ENCODE results near the gene SCN2A.
"Not testable (repeated sequence)": the region's sequence is repeated elsewhere in the genome, so short reads cannot be mapped to it uniquely, and the experiment has no call there.

The SCN2A gene

DNA sequence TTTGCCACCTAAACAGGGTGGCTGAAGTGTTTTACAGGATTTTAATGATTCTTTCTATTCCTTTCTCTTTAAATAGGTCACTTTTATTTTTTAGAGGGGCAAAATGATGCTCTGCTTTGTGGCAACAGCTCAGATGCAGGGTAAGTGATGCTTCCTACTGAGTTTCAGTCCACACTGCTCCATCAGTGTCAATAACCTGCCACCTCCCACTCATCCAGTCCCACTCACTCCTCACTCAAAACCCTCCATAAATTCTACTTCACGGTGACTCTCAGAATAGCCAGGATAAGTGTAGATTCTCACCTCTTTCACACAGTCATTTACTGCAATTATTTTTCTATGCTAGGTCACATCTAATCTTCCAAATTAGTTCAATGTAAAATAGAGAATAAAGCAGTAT lies 72.7 kb downstream of the SCN2A start:
- no peak for DNase-seq (ENCODE audit: low read depth)
- TF ChIP-seq, protein P1, sequence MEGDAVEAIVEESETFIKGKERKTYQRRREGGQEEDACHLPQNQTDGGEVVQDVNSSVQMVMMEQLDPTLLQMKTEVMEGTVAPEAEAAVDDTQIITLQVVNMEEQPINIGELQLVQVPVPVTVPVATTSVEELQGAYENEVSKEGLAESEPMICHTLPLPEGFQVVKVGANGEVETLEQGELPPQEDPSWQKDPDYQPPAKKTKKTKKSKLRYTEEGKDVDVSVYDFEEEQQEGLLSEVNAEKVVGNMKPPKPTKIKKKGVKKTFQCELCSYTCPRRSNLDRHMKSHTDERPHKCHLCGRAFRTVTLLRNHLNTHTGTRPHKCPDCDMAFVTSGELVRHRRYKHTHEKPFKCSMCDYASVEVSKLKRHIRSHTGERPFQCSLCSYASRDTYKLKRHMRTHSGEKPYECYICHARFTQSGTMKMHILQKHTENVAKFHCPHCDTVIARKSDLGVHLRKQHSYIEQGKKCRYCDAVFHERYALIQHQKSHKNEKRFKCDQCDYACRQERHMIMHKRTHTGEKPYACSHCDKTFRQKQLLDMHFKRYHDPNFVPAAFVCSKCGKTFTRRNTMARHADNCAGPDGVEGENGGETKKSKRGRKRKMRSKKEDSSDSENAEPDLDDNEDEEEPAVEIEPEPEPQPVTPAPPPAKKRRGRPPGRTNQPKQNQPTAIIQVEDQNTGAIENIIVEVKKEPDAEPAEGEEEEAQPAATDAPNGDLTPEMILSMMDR (IDR thresholded peaks at IDR 0.05; ENCODE audit: low read length, missing control alignments), result no peak
- H3K4me3 ChIP-seq (replicated peaks; ENCODE audit: low read depth, low read length), result no peak overlapping the region

DNA sequence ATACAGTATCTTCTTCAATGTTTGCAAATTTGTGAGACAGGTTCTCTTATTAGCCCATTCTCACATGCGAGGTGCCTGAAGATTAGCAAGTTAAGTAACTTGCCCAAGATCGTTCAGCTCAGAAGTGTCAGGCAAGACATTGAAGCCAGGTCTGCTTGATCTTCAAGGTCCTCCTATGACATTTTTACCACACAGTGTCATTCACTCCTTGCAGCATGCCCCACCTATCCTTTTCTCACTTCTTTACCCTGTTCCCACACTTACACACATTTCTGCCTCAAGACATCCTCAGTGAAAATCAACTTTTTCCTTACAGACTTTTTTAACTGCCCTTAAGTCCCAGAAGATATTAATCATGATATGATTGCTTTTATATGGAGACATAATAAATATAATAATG lies 73.8 kb downstream of the SCN2A start:
- TF ChIP-seq, protein P1 (IDR thresholded peaks at IDR 0.05; ENCODE audit: low read length, missing control alignments), result no peak
- H3K4me3 ChIP-seq (replicated peaks; ENCODE audit: low read depth, low read length), result no peak overlapping the region
- DNase-seq (ENCODE audit: low read depth), result no peak

DNA sequence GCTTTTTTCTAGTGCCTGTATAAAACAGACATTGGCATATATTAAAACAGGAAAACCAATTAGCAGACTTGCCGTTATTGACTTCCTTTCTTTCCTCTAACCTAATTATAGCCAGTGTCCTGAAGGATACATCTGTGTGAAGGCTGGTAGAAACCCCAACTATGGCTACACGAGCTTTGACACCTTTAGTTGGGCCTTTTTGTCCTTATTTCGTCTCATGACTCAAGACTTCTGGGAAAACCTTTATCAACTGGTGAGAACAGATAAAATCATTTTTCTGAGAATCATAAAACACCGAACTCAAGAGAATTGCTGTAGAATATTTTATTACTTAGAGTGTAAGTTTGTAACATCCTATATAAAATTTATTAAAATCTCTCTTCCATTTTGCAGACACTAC lies 74.3 kb downstream of the SCN2A start:
- no peak for DNase-seq (ENCODE audit: low read depth)
- H3K4me3 ChIP-seq (replicated peaks; ENCODE audit: low read depth, low read length), result no peak overlapping the region
- TF ChIP-seq, protein P1 (IDR thresholded peaks at IDR 0.05; ENCODE audit: low read length, missing control alignments), result no peak

DNA sequence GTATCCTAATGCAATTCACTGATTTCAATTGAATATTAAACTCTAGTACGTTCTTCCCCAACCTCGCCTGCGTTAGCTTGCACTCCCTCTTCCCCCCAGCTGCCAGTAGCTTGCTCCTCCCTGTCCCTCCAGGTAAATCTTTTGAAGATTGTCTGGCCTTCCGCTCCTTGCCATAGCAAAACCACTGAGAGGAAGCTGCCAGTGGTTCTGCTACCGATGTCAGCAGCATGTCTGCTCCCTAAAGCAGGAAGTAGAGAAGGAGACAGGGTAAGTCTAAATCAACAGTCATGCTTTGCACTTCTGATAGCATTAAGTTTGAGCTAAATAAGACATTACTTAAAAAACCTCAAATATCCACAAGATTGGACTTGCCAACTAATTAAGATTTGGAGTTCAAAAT lies 89.1 kb downstream of the SCN2A start:
- TF ChIP-seq, protein P1 (IDR thresholded peaks at IDR 0.05; ENCODE audit: low read length, missing control alignments), result no peak
- no peak overlapping the region for H3K4me3 ChIP-seq (replicated peaks; ENCODE audit: low read depth, low read length)
- DNase-seq (ENCODE audit: low read depth), result no peak

DNA sequence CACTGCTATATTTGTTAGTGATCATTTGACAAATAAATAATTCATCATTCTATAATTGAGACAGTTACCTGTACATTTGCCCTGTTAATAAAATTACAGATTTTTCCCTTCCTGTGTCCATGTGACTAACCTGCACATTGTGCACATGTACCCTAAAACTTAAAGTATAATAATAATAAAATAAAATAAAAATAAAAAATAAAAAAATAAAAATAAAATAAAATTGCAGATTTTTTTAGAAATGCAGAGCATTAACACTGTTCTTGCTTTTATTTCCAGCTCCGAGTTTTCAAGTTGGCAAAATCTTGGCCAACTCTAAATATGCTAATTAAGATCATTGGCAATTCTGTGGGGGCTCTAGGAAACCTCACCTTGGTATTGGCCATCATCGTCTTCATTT lies 105.1 kb downstream of the SCN2A start:
- not testable (repeated sequence) for H3K4me3 ChIP-seq (replicated peaks; ENCODE audit: low read depth, low read length); DNase-seq (ENCODE audit: low read depth)

DNA sequence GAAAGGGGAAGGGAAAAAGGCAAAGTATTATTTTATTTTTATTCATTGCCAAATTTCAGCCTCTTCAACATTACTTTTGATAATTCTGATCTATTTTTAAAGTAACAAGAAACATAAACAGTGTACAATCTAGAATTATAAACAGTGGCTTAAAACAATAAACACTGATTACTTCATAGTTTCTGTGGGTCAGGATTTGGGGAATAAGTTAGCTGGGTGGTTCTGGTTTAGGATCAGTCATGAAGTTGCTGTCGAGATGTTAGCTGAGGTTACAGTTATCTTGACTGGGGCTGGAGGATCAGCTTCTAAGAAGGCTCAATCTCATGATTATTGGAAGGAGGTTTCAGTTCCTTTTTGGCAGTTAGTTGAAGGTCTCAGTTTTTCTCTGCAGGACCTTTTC lies 109.2 kb downstream of the SCN2A start:
- DNase-seq (ENCODE audit: low read depth), result no peak

DNA sequence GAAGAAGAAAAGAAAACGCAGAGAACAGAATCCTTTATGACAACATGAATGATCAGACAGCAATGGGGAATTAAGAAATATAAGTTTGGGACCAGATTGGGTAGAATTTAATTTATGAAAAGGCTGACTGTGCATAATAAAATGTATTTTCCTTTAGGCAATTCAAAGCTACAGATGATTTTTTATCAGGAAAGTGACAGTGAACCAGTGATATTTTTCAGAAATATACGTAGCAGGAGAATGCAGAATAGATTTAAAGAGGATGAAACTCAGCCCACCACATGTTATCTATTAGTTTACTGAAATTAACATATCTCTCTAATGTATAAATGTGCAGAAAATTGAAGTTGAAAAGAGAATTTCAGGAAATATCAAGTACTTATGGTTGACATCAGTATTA lies 110.0 kb downstream of the SCN2A start:
- H3K4me3 ChIP-seq (replicated peaks; ENCODE audit: low read depth, low read length), result no peak overlapping the region
- TF ChIP-seq, protein P1 (IDR thresholded peaks at IDR 0.05; ENCODE audit: low read length, missing control alignments), result no peak
- no peak for DNase-seq (ENCODE audit: low read depth)

More for the DNA sequence above, 109.2 kb downstream of the SCN2A start:
- H3K4me3 ChIP-seq (replicated peaks; ENCODE audit: low read depth, low read length), result no peak overlapping the region
- TF ChIP-seq, protein P1 (IDR thresholded peaks at IDR 0.05; ENCODE audit: low read length, missing control alignments), result no peak

DNA sequence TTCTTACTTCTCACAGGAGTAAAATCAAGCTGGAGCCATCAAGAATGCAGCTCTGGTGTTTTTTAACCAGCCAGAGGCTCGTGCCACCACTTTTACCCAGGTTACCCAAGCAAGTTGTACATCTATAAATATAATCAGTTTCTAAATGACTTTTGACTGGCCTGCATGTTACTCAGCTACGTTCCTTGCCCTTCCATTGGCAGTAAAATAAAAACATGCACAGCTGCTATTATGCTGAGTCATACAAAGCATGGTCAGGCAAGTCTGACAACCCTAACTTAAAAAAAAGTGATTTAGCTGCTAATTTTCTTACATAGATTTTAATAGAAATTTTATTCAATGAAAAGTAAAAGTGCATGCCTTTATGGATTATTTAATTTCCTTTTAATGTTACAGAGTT lies 118.5 kb downstream of the SCN2A start:
- peak; percentile 70 for DNase-seq (ENCODE audit: low read depth)
- H3K4me3 ChIP-seq (replicated peaks; ENCODE audit: low read depth, low read length), result no peak overlapping the region
- TF ChIP-seq, protein P1 (IDR thresholded peaks at IDR 0.05; ENCODE audit: low read length, missing control alignments), result no peak

All from fibroblast of pulmonary artery (primary cell).